Measurements from ENCODE around the gene CCL5.
"Not testable (repeated sequence)": the region's sequence is repeated elsewhere in the genome, so short reads cannot be mapped to it uniquely, and the experiment has no call there.

Gene CCL5

DNA sequence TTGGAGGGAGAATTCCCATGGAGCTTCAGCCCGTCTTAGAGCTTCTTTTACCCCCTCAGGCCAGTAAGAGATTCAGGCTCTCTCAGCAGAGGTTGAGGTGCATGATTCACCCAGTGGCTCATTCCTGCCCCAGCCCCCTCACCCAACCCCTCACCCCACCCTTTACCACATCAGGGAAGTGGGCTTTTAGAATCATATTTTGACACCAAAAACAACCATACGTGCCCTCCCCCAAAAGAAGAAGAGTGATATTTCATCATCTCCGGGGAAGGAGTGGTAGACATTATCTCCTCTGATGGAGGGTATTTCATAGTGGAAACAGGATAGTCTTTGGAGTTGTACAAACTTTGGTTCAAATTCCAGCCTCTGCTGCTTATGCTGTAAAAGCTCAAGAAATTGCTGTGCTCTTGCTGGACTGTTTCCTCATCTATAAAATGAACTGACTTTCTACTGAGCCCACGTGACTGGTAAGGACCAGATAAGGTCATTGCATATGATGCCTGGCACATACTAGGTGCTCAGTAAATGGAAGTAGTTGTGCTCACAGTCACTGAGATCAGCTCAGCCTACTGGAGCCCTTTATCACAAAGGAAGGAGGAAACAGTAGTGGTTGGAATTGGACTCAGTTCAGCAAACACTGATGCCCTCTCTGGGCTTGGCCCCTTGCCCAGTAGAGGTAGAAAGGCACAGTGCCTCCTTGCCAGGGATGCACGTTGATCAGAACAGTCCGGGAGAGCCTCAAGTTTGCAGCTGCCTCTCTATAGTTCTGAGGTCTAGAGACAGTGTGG, 18.3 kb upstream of the CCL5 start:
- DNase-seq = no peak

DNA sequence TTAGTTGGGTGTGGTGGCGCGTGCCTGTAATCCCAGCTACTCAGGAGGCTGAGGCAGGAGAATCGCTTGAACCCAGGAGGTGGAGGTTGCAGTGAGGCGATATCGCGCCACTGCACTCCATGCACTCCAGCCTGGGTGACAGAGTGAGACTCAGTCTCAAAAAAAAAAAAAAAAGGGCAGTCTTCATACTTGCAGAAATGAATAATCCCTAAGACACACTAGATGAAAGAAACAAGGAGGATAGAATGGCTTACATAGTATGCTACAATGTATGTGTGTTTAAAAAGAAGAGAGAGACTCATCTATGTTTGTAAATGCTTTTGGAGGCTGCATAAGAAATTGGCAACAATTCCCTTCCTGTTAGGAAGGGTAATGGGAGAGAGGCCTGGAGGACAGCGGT, 17.6 kb upstream of the CCL5 start:
- not testable (repeated sequence) for DNase-seq

DNA sequence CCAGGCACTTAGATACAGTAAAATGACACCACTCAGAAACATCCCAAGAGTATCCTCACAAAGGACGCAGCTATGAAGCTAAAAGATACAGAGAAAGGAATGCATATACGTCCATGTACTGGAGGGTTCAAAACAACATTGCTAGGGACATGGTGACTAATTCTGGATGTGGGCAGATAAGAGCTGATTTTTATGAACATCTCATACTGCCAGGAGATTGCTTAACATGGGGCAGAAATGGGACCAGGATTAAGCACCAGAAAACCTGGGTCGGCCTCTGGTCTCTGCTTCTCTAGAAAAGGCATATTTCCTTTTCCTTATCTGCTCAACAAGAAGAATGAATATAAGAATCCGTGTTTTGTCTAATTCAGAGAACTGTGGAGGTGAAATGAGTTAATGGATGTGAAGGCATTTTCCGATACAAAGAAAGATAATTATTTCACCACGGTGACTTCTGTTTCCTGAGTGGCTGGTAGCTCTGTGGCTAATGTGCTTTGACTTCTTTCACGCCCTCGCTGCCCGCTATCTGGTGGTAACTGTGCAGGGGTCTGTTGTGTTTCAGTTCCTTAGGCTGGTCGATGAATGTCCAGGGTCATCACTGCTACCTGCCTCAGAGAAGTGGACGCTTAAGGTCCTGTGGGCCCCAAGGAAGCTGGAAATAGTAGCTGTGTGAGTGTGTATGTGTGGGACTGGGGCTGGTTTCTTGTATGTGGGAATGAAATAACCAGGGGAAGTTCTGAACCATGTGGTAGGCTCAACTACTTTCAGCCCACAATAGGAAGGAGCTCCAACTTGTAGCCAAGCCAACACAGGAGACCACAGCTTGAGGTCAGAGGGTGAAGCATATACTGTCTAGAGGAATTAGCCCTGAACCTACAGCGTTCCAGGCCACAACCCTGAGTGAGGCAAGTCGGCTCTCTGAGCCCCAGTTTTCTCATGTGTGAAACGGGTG, 15.8 kb upstream of the CCL5 start:
- DNase-seq = peak; percentile 11

DNA sequence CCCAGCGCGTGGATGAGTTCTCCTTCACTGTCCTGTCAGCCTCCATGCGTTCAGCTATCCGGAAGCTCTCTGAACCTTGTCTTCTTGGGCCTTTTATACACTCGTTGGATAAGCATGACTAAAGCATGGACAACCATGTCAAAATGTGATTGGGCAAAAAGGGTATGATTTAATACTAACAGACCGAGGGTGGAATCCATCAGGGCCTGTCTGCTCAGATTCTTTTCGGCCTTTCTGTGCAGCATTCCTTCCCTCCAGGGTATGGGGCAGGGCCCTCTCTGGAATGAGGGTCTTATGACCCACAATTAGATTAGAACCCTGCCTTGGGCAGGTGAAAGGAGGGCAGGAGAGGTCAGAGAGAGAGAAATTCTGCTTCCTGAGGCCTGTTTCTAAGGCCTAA, 14.0 kb upstream of the CCL5 start:
- no peak for DNase-seq

DNA sequence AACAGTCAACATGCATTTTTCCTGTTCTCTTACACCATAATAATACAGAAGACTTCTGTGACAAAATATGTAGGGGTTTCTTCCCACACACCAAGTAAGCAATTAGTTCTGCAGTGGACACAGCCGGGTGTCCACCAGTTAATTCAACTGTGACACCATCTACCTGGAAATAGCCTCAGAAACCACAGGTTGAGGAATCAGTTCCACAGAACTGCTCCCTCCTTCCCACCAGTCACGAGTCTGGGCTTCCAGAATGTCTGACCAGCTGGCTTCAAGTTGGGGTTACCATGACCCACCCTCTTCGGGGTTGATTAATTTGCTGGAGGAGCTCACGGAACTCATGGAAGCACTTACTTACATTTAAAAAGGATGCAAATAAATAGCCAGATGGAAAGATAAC, 13.6 kb upstream of the CCL5 start:
- no peak for DNase-seq

DNA sequence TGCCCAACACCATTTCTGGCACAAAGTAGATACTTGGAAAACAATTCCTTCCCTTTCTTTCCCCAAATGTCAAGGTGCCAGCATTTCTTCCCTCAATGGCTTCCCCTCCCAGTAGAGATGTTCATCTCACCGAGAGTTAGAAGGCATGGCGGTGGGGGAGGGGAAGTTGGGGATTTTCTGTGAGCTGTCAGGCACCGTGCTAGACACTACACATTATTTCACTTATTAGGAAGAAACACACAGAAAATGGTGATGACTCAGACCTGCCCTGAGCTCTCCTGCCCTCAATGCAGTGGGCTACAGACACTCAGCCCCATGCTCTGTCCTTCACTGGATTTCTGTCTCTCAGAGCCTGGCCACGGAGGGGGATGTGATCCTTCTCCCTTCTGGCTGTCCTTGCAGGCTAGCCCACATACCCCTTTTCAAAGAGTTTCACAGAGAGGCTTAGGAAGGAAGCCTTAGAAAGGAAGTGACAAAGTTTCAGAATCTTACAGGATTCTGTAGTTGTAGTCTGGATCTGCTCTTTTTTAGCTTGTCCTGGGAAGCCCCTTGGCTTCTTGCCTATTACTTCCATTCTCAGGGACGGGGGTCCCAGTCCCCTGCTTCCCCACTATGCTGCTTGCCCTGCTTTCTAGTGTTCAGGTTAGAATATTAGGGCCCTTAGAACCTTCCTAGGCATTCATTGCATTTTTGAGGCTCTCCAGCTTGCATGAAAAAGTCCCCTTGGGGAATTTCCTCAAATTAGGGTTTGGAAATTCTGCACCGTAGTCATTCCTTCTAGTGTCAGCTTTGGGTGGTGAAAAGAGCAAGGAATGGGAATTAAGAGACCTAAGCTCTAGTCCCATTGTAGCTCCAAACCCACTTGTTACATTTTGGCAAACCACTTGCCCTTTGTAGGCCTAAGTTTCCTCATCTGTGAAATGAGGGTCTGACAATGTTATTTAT, 12.2 kb upstream of the CCL5 start:
- peak; percentile 39 for DNase-seq

DNA sequence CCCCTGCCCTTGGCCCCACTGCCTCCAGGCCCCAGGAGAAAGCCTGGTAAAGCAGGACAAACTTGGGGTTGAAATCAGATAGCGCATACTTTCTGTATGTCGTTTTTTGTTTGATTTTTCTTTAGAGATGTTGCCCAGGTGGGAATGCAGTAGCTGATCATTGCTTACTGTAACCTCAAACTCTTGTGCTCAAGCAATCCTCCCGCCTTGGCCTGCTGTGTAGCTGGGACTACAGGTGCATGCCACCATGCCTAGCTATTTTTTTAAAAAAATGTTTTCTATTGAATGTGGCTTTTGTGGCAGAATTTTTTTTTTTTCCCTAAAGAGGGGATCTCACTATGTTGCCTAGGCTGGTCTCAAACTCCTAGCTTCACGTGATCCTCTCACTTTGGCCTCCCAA, 11.1 kb upstream of the CCL5 start:
- DNase-seq = no peak

DNA sequence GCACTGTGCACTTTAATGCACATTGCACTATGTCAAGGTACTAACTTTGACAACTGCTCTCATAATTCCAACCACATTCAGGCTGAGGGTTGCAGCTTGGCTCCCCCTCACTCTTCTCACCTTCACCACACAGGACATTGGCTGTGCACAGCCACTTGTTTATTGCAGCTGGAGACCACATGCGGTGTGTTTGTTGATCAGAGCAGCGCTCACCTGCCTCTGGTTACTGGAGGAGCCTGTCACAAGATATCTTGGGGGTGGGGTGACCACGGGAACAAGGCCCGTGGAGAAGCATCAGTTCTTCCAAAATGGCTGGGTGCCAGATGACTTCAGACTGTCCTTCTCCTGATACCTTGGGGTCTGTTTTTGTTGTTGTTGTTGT, 10.6 kb upstream of the CCL5 start:
- no peak for DNase-seq

DNA sequence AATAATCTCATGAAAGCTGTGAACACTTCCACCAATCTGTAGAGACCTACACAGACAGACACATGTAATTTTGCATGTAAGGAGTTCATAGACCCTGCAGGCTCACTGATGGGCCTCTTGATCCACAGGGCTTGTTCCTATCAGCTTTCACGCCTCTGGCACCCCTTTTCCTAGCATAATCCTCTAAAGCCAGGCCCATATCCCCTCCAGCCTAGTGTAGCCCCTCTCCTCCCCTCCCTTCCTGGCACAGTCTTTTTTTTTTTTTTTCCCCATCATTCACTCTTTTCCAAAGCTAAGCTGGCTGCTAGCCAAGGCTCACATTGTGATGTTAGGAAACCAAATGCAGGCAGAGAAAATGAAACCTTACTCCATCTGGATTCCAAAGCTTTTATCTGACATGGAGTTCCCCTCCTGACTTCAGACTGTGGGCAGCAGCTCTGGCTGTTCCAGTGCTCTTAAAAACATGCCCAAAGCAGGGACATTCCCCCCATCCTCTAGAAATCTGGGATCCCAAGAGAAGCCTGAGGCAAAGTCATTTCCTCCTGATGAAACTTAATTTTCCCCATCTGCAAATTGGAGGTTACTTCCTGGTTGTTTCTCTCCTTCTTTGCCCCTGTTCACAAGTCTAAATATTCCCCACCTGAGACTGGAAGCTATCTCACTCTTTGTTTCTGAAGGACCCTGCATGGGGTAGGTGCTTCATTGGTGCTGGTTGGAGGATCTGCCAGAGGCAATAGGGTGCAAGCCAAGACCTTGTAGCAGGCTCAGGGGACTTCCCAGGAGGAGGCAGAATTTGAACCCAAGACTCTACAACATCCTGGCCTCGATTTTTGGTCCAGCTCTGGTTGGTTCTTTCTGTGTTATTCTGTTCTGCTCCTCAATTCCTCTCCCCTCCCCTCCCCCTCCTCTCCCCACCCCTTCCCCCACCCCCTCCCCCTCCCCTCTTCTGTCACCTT, 9.9 kb upstream of the CCL5 start:
- peak; percentile 61 for DNase-seq

DNA sequence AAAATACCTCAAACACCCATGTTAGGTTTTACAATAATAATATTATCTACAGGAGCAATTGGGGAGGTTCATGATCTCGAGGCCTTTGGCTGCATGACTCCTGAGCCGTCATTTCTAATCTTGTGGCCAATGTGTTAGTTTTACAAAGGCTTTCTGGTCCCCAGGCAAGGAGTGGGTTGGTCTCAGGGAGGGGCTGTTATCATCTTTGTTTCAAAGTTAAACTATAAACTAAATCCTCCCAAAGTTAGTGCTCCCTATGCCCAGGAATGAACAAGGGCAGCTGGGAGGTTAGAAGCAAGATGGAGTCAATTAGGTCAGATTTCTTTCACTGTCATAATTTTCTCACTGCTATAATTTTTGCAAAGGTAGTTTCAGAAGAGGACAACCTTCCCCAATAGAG, 9.1 kb upstream of the CCL5 start:
- DNase-seq = no peak

DNA sequence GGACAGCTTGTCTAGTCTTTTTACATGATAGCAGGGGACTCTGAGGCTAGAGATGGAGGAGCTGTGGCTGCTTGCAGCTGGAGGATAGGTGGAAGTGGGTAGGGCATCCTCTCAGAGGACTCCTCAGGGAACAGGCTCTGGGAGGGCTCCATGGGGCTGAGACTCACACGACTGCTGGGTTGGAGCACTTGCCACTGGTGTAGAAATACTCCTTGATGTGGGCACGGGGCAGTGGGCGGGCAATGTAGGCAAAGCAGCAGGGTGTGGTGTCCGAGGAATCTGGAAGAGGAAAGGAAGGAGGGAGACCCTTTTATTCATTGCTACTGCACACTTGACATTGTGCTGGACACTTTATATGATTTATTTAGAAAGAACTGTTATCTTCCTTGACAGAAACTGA, 1.8 kb downstream of the CCL5 start:
- DNase-seq = no peak

DNA sequence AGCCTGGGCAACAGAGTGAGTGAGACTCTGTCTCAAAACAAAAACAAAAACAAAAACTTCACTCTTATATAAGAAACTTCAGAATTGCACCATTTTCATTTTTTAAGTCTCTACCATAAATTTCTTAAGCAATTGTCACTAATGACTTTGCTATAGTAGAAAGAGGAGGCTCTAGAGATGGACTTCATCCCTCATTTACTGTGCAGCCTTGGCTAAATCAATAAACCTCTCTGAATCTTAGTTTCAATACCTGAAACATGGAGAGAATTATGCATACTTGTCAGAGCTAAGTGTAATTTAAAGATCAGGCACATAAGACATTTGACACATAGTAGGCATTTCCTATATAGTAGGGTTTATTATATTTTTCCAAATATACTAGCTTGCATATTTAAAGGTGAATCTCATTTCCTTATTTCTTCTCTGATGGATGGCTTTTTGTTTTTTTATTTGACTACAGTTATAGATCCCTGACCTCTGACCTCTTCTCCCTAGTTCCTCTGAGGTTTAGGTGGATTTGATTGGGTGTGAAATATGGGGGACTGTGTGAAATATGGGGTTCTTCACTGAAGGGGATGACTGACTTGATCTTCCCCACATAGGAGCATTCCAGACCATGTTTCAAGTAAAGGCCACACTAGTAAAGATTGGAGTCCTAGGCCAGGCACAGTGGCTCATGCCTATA, 2.7 kb downstream of the CCL5 start:
- DNase-seq = no peak

DNA sequence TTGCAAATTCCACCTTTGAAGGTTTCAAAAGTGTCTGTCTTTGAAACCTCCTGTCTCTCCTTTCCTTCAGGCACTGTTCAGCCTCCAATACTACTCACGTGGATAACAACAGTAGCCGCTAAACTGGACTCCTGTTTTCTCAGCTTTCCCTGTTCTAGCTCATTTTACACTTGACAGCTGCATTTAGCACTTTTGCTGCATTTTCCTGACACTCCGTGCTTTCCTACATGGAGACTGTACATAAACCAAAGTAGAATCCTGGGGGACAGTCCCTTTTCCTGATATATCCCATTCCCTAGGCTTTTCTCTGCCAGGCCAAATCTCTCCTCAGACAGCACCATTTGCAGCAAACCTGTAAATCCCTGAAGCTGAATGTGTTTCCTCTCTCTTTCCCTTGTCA, 3.6 kb downstream of the CCL5 start:
- DNase-seq = no peak

DNA sequence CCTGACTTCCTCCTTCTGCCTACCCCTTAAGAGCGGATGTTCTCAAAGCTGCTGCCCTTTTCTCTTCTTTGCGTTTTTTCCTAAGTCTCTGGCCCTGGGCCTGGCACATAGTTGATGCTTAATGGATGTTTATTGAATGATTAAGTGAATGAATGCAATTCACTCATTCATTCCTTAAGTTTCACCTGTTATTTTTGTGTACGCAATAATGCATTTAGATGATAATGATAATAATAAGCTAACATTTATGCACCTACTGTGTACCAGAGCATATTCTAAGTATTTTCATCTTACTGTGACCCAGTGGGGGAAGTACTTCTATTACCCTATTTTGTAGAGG, 4.4 kb downstream of the CCL5 start:
- no peak for DNase-seq

DNA sequence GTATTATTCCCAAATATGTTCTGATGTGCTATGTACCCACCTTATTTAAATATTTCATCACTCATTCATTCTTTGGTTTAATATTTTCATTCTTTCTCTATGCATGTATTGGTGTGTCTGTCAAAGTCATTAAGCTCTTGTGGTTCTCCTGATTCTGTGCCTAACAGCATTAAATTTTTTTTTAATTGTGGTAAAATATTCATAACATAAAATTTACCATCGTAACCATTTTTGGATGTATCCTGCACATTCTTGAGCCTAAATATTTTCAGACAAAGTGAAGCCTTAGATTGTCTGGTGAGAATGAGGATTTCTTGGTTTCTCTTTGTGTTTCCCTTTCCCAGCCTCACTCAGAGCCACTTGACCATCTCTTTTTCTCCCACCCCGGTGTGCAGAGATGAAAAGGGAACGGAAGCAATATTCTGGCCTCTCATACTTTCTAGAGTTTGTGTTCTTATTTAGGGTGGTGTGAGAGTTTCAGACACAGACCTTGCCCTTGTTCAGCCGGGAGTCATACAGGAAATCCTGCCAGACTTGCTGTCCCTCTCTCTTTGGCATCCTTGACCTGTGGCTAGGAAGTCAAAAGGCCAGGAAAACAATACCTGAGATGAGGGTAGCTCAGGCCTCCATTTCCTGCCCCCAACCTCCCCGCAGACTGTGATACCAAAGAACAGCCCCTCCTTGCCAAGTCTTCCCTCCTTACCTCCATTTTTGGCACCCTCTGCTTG, 4.9 kb downstream of the CCL5 start:
- DNase-seq = no peak

DNA sequence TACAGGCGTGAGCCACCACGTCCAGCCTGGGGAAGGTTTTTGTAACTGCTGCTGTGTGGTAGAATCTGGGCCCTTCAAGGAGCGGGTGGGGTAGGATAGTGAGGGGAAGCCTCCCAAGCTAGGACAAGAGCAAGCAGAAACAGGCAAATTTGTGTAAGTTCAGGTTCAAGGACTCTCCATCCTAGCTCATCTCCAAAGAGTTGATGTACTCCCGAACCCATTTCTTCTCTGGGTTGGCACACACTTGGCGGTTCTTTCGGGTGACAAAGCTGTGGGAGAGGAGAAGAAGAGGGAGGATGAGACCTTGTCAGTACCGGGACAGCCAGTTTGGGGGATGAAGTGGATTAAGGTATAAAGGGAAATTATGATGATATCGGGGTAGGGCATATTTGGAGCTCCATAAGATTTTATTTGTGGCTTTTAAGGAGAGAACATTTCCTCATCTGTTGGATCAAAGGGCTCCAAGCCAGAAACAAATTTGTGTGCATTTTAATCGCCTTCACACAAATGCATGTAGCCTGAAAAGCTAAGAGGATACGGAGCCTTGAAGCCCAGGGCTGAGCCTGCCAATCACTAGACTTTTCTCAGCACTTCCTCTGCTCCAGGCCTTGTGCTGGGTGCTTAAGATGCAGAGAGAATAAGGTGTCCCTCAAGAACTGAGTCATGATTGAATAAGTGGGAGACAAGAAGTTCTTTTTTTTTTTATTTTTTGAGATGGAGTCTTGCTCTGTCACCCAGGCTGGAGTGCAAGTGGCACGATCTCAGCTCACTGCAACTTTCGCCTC, 7.8 kb downstream of the CCL5 start:
- DNase-seq = no peak

DNA sequence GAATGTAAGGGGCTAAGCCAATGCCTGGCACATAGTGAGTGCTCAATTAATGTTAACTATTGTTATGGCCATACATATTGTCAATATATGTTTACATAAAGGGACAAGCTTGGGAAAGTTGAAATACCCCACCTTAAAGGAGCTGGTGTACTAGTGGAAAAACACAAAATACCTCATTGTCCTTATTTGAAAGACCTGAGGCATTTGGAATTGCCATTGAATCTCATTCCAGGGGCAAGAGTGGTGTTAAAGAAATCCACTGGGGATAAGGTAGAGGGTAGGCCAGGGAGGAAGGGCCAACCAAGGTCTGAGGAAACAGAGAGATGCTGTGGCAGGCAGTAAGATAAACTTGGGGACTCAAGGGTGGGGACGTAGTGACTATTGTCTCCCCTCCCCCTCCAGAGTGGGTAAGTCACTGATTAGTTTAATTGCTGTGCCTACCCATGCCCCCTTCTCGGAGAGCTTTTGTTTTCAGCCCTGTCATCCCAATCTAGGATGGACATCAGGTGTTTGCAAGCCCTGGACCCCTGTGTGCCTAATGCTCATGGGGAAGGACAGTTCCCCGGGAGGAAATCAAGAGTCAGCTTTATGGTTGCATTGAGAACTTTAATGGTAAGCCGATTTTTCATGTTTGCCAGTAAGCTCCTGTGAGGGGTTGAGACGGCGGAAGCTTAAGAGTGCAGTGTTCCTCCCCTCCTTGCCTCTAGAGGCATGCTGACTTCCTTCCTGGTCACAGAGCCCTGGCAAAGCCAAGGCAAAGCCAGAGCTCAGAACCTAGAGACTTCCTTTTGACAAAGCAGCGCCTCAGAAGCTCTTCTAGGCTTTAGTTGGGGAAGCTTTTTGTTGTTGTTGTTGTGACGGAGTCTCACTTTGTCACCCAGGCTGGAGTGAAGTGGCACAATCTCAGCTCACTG, 9.0 kb downstream of the CCL5 start:
- DNase-seq = no peak

DNA sequence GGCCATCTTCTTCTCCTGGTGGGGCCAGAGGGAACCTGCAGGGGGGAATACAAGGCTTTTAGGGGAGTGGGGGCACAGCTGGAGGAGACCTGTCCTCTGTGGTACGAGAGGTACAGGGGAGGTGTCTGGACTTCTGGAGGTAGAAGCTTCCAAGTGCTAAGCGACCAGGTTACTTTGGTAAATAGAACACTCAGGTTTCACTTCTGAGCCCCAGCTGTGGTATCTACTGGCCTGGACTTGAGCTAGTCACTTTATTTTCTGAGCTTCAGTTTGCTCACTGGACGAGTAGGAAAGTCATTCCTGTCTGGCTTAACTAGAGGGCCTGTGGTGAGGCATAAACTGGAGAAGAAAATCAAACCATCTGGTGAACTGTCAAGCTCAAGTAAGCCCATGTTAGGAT, 11.4 kb downstream of the CCL5 start, which contains the start of gene HEATR9:
TSS of gene HEATR9 (minus strand) at position 155 of the 400 bp plus-strand sequence. CDS start at position 6, 149 bp downstream.
- DNase-seq = no peak

DNA sequence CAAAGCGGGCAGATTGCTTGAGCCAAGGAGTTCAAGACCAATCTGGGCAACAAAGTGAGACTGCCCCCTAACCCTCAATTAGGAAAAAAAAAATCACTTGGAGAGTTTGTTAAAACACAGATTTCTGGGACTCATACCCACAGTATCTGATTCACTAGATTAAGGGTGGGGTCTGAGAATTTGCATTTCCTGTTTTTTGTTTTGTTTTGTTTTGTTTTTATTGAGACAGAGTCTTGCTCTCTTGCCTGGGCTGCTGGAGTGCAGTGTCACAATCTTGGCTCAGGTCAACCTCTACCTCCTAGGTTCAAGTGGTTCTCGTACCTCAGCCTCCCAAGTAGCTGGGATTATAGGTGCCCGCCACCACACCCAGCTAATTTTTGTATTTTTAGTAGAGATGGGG, 12.6 kb downstream of the CCL5 start:
- DNase-seq = no peak

All from fibroblast of skin of right biceps (primary cell).